NCI-H146 treated with DMSO at 0.1 percent for 48 hours (cell line): ENCODE results near the gene GNAI2.

Source experiments
- DNase-seq: peaks from one replicate; lab custom pipeline; 2025; ENCODE audit not compliant: unreplicated experiment; lab: John Stamatoyannopoulos, UW

GNAI2 gene

GRCh38 chr3:50295553-50296431 is 59.8 kb downstream of the GNAI2 start:
- DNase-seq = no peak

DNA sequence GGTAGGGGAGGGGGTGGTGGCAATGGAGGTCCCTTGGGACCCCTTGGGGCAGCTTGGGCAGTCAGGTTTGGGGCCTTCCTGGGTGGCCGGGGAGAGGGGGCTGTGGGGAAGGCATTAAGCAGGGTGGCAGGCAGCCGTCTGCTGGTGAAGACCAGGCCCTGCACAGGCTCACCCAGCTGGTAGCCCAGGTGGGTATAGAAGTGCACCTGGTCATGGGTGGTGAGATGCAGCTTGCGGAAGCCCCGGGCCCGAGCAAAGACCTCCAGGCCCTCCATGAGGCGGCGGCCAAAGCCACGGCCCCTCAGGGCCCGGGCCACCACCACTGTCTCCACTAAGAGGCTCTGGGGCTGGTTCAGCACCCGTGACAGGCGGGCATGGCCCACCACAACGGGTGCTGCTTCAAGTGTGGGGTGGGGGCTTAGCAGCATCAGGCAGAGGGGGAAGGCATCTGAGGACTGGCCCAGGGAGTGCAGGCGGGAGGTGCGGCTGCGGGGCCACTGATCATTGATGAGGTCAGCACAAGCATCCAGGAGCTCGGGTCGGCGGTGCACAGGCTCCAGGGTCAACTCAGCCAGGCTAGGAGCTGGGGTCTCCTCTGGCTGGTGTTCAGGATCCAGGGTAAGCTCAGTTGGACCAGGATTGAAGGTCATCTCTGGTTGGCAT is 60.8 kb downstream of the GNAI2 start:
- DNase-seq = no peak

GRCh38 chr3:50297384-50297775 is 61.4 kb downstream of the GNAI2 start:
- DNase-seq = no peak

DNA sequence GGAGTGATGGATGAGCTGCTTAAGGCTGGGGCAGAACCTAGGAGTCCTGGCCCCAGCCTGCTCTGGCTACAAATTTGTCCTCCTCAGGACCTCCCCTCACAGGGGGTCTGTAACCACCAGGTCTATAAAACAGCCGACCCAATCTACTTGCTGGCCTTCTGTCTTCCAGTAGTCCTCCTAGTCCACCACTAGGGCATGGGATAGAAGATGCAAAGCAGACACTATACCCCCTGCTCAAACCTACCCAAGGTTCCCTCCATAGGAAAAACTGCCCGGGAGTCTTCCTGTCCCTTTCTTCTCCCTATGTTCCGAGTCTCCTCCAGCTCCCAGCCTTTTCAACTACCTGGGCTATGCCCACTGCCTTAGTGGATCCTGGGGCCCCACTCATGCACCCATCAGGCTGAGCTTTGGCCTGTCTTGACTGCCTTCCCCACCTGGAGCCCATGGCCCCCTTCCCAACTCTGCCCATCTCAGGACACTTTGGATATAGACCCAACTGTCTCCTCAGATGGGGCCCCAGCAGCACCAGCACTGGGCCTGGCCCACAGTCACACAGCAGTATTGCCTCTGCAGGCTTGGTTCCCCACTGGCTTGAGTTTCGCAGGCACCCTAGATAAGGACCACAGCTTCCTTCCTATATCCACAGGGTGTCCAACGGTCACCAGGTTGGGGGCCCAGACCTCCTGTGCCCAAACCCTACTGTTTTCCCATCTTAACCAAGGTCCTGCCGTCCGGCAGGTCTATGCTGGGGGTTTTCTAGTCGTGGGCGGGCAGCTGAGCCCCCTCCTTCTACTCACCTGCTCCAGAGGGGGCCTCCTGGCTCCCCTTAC is 62.1 kb downstream of the GNAI2 start:
- no peak for DNase-seq

- DNase-seq = peak; percentile 87
Observed at GRCh38 chr3:50298836-50299637, 63.0 kb downstream of the GNAI2 start, which contains the start of the genes HYAL3 and NAA80. TSS of gene HYAL3 (minus strand) at chr3:50299405. CDS start at chr3:50295602, 3,803 bp downstream. TSS of gene NAA80 (minus strand) at chr3:50299405. CDS start at chr3:50297463, 1,942 bp downstream.

DNA sequence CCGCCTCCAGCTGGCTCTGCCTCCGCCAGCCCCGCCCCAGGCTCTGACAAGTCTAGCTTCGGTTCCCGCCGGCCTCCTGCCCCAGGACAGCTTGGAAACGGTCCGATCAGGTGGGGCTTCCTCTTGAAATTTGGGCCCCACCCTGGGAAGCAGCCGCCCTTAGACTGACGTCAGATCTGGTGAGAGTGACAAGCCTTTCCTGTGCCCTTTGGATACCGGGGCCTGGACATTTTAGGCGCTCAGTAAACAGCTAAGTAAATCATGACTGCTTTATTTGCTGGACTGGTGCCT is 63.6 kb downstream of the GNAI2 start:
- no peak for DNase-seq

- DNase-seq = no peak
Observed at GRCh38 chr3:50299929-50300680, 64.1 kb downstream of the GNAI2 start.

- no peak for DNase-seq
Observed at GRCh38 chr3:50300681-50301254, 64.8 kb downstream of the GNAI2 start.

- no peak for DNase-seq
Observed at GRCh38 chr3:50302095-50303012, 66.3 kb downstream of the GNAI2 start.

DNA sequence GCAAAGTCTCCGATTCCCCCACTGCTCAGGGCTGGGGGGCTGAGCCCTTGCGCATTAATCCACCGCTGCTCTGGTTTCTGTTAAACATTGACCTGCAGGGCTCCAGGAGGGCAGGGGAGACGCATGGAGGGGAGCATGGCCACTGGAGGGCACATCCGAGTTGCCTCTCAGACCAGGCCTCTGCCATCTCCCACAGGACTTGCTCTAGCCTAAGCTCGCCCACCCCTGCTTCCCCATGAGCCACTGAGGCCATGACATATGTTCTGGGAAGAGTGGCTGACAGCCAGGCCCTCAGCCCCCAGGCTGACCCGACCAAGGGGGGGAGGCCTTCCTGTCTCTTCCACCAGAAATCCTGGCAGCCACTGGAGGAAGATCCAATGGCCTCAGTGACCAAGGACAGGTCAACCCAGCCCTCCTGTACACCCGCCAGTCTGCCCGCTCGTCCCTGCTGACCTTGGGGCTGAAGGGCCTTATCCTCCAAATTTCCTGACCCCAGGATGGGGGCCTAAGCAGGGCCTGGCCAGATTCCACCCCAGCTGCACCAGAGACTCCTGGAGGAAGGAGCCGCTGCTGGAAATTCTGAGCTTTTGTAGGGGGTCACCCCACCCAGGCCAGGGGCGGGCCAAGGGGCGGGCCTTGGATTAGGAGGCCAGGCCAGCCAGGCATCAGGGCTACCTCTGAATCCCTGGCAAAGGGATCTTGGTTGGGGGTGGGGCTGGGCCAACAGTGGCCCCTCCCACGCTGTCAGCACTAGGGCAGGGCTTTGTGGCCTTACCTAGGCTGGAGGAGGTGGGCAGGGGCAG is 67.2 kb downstream of the GNAI2 start, which contains the start of gene HYAL1:
Gene HYAL1, minus strand, starts transcription at position 562 of the 803 bp plus-strand sequence. CDS start 618 bp downstream, outside the sequence.
- no peak for DNase-seq

DNA sequence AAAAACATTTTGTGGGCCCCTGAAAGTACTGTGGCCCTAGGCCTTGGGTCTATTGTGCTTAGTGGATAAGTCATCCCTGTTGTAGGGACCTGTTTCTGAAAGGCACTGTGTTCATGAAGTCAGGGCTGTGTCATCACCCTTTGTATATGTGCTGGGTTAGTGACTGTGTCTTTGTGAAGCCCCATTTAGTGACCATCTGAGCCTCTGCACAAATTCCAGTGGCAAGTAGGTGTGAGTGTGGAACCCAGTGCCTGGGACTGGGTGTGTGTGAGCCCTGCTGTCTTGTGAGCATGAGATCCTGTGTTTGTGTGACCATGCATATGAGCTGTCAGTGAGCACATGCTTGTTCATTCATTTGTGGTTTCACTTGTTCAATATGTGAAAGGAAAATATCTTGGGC is 68.6 kb downstream of the GNAI2 start:
- no peak for DNase-seq
